SK-N-SH treated with all-trans-retinoic acid at 6 μM for 48 hours (cell line): ENCODE measurements around the gene NFYC.

Source experiments
- ARNTL ChIP-seq: fragments of 450-650 bp; formaldehyde crosslinking; IDR thresholded peaks from 2 replicates; pipeline ENCODE4 v1.5.0; 2020; ENCODE audit warnings: low read depth, mild to moderate bottlenecking, moderate library complexity, borderline replicate concordance
- BACH2 ChIP-seq: fragments of 250-450 bp; sonication (Bioruptor Pico); IDR thresholded peaks from 2 replicates; pipeline ENCODE4 v1.9.0; 2021; ENCODE audit warnings: mild to moderate bottlenecking, borderline replicate concordance
- CREB5 ChIP-seq: fragments of 250-450 bp; sonication (Bioruptor Pico); IDR thresholded peaks from 2 replicates; pipeline ENCODE4 v1.5.1; 2020; ENCODE audit warnings: low read depth, mild to moderate bottlenecking, moderate library complexity
- CSRNP3 ChIP-seq: fragments of 250-450 bp; sonication (Bioruptor Pico); IDR thresholded peaks from 2 replicates; pipeline ENCODE4 v1.5.1; 2021; ENCODE audit warnings: mild to moderate bottlenecking, moderate library complexity
- PATZ1 ChIP-seq: fragments of 250-450 bp; sonication (Bioruptor Pico); IDR thresholded peaks from 2 replicates; pipeline ENCODE4 v1.8.0; 2020; ENCODE audit warnings: mild to moderate bottlenecking, moderate library complexity, borderline replicate concordance
- RARB ChIP-seq: fragments of 250-450 bp; sonication (Bioruptor Pico); IDR thresholded peaks from 2 replicates; pipeline ENCODE4 v1.8.0; 2021; ENCODE audit warnings: mild to moderate bottlenecking, moderate library complexity
- TCF4 ChIP-seq: fragments of 250-450 bp; sonication (Bioruptor Pico); IDR thresholded peaks from 2 replicates; pipeline ENCODE4 v1.8.0; 2021; ENCODE audit warnings: mild to moderate bottlenecking, moderate library complexity, borderline replicate concordance
- ZFP30 ChIP-seq: fragments of 450-650 bp; formaldehyde crosslinking; IDR thresholded peaks from 2 replicates; pipeline ENCODE4 v1.5.0; 2022; ENCODE audit warnings: mild to moderate bottlenecking, moderate library complexity
- ZNF565 ChIP-seq: fragments of 450-650 bp; formaldehyde crosslinking; conservative IDR thresholded peaks from 2 replicates; pipeline ENCODE4 v1.5.0; 2020; ENCODE audit warnings: low read depth, mild to moderate bottlenecking, moderate library complexity
- ZNF70 ChIP-seq: fragments of 450-650 bp; formaldehyde crosslinking; IDR thresholded peaks from 2 replicates; pipeline ENCODE4 v1.5.0; 2020; ENCODE audit warnings: mild to moderate bottlenecking, moderate library complexity

GRCh38 chr1:40690771-40691537, 550 bp upstream of the NFYC start:
- no peak for TF ChIP-seq ARNTL (CRISPR knock-in tag)
- TF ChIP-seq CREB5 = no peak
- no peak for TF ChIP-seq PATZ1 (CRISPR knock-in tag)
- TF ChIP-seq RARB = no peak
- TF ChIP-seq TCF4 (CRISPR knock-in tag) = no peak
- no peak for TF ChIP-seq ZFP30 (CRISPR knock-in tag)
- TF ChIP-seq ZNF565 = no peak
- no peak for TF ChIP-seq CSRNP3
- no peak for TF ChIP-seq ZNF70
- TF ChIP-seq BACH2 (CRISPR knock-in tag) = no peak
